HCT116 (cell line): ENCODE measurements around the gene CPM.

Experiments used
- ELF1 ChIP-seq: IDR thresholded peaks from 2 replicates; pipeline ENCODE4 v1.6.1; 2012; ENCODE audit warnings: low read depth, borderline replicate concordance
- POLR2AphosphoS5 ChIP-seq: IDR thresholded peaks from 2 replicates; pipeline ENCODE4 v1.6.1; 2011; ENCODE audit warnings: mild to moderate bottlenecking, low read depth, low read length, moderate library complexity
- TCF7L2 ChIP-seq: IDR thresholded peaks from 2 replicates; pipeline ENCODE4 v1.7.0; 2011; ENCODE audit warnings: borderline replicate concordance, inconsistent platforms; ENCODE audit not compliant: insufficient read depth, insufficient read length; ENCODE audit errors: extremely low read depth
- TF ChIP-seq, protein P1 (sequence below), 3 experiments: fragments of 200-600 bp in 1 of 3; sonication (generic) in 1 of 3; IDR thresholded peaks in 2 of 3; conservative IDR thresholded peaks in 1 of 3; 2 replicates each; pipeline ENCODE4 v1.5.1; 2012 to 2017; ENCODE audit warnings: low read depth in 2 of 3, low read length in 2 of 3, antibody characterized with exemption in 1 of 3, borderline replicate concordance in 1 of 3, control low read depth in 1 of 3, mild to moderate bottlenecking in 1 of 3, mixed read lengths in 1 of 3, mixed run types in 1 of 3, moderate library complexity in 1 of 3; ENCODE audit not compliant: insufficient read depth in 1 of 3

DNA sequence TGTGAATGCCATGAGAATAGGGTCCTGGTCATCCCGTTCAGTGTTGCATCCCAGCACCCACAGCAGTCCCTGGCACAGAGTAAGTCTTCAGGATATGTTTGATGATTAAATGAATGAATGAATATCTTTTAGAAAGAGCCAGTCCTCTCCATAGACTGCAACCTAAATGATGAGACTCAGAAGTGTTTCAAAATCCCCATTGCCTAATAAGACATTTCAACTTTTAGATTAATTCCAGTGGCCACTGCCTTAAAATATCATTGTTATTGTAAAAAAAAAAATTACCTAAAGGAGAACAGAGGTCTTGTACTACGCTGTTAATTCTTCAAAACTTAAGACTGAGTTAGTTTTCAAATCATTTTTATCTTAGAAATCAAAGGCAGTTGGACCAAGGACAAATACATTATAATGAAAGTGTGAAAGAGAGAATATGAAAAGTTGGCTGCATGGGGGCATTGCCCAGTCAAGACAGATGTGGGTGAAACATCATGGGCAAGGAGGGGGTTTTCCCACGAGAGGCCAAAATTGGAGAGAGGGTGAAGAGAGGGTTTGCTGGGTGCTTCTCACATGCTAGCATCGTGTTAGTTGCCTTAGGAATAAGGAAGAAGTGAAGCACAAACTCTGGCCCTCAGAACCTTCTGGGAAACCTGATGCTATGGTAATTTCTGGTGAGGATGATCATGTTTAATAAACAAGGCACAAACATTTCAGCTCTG is 26.3 kb upstream of the CPM start:
- TF ChIP-seq POLR2AphosphoS5, result no peak
- TF ChIP-seq ELF1, result no peak
- no peak for TF ChIP-seq TCF7L2
- TF ChIP-seq, protein P1, sequence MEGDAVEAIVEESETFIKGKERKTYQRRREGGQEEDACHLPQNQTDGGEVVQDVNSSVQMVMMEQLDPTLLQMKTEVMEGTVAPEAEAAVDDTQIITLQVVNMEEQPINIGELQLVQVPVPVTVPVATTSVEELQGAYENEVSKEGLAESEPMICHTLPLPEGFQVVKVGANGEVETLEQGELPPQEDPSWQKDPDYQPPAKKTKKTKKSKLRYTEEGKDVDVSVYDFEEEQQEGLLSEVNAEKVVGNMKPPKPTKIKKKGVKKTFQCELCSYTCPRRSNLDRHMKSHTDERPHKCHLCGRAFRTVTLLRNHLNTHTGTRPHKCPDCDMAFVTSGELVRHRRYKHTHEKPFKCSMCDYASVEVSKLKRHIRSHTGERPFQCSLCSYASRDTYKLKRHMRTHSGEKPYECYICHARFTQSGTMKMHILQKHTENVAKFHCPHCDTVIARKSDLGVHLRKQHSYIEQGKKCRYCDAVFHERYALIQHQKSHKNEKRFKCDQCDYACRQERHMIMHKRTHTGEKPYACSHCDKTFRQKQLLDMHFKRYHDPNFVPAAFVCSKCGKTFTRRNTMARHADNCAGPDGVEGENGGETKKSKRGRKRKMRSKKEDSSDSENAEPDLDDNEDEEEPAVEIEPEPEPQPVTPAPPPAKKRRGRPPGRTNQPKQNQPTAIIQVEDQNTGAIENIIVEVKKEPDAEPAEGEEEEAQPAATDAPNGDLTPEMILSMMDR (IDR thresholded peaks at IDR 0.05 in 2 of 3, conservative IDR thresholded peaks at IDR 0.05 in 1 of 3; ENCODE audit: borderline replicate concordance in 1 of 3, insufficient read depth in 1 of 3, low read depth in 2 of 3, low read length in 2 of 3), result no peak
